ENCODE measurements around the gene ARL15. TPM values are rescaled to one million over a fixed set of nuclear protein-coding genes. Genes with fewer than 3 reads are reported as not detected.

The ARL15 gene
- total RNA-seq, 1 donor from 2014 or later = 29.5 TPM

- ATAC-seq = no peak
- intact Hi-C loops (cut with DNase I) = no loop called here
- no peaks in the 10 kb centered on the region for H3K4me1 ChIP-seq
Observed at GRCh38 chr5:53997736-53998627, 312.4 kb downstream of the ARL15 start.

GRCh38 chr5:53996008-53996407 lies 314.4 kb downstream of the ARL15 start:
- no peaks in the 10 kb centered on the region for H3K36me3 ChIP-seq
- intact Hi-C loops (cut with DNase I) = no loop called here
- TF ChIP-seq, protein P1, sequence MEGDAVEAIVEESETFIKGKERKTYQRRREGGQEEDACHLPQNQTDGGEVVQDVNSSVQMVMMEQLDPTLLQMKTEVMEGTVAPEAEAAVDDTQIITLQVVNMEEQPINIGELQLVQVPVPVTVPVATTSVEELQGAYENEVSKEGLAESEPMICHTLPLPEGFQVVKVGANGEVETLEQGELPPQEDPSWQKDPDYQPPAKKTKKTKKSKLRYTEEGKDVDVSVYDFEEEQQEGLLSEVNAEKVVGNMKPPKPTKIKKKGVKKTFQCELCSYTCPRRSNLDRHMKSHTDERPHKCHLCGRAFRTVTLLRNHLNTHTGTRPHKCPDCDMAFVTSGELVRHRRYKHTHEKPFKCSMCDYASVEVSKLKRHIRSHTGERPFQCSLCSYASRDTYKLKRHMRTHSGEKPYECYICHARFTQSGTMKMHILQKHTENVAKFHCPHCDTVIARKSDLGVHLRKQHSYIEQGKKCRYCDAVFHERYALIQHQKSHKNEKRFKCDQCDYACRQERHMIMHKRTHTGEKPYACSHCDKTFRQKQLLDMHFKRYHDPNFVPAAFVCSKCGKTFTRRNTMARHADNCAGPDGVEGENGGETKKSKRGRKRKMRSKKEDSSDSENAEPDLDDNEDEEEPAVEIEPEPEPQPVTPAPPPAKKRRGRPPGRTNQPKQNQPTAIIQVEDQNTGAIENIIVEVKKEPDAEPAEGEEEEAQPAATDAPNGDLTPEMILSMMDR (IDR thresholded peaks at IDR 0.05) = no peak
- no peaks in the 10 kb centered on the region for H3K4me1 ChIP-seq
- ATAC-seq = no peak
- no peaks in the 10 kb centered on the region for H3K9me3 ChIP-seq
- no peak for DNase-seq
- H3K27ac ChIP-seq = no peak overlapping the region
- H3K4me3 ChIP-seq = no peak overlapping the region
- H3K27me3 ChIP-seq = no peaks in the 10 kb centered on the region

More at GRCh38 chr5:53997736-53998627, 312.4 kb downstream of the ARL15 start:
- no peak overlapping the region for H3K27ac ChIP-seq
- no peak overlapping the region for H3K4me3 ChIP-seq
- H3K36me3 ChIP-seq = no peaks in the 10 kb centered on the region
- DNase-seq = no peak
- H3K9me3 ChIP-seq = no peaks in the 10 kb centered on the region
- H3K27me3 ChIP-seq = no peaks in the 10 kb centered on the region
- TF ChIP-seq, protein P1 (IDR thresholded peaks at IDR 0.05) = no peak

DNA sequence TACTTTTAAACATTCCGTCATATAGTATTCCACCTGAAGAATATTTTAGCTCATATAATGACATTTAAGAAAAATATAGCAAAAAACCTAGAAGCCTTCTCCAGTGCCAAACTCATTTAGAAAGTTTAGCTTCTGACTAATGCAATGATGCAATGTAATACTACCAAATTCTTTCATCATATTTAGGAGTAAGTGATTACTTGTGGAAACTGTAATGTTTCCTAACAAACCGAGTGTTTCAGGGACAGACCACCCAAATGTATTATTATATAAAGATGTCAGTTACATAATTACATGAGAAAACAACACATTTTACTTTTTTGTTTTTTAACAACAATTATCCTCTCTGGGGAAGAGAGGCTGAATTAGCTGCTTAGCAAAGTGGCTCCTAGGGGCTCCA lies 316.2 kb downstream of the ARL15 start:
- intact Hi-C loops (cut with DNase I) = no loop called here
- DNase-seq (no peak), ATAC-seq (no peak)
- no peaks in the 10 kb centered on the region for H3K27me3 ChIP-seq
- no peak overlapping the region for H3K4me3 ChIP-seq
- H3K36me3 ChIP-seq = no peaks in the 10 kb centered on the region
- TF ChIP-seq, protein P1 (IDR thresholded peaks at IDR 0.05) = no peak
- H3K9me3 ChIP-seq = no peaks in the 10 kb centered on the region
- H3K4me1 ChIP-seq = no peaks in the 10 kb centered on the region
- no peak overlapping the region for H3K27ac ChIP-seq

DNA sequence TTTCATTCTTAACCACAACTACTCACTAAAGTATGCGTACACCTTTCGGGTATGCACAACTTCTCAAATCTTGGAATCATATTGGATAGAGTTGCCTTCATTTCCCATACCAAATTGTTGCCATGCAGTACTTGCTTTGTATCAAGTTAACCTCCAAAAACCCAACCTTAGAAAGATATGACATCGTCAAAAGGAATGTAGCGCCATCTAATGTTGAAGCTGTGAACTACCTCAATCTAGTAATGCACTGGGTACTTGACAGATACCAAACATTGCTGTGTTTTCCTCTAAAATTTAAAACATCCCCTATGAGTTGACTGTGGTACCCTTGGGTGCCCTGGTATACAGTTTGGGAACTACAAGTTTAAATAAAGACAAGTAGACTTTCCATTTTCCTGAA lies 318.4 kb downstream of the ARL15 start:
- TF ChIP-seq, protein P1 (IDR thresholded peaks at IDR 0.05) = peak; percentile 36
- Histone ChIP-seq H3K4me3 (no peak overlapping the region), H3K36me3 (no peaks in the 10 kb centered on the region), H3K4me1 (no peaks in the 10 kb centered on the region), H3K27me3 (no peaks in the 10 kb centered on the region), H3K27ac (no peak overlapping the region), H3K9me3 (no peaks in the 10 kb centered on the region)
- intact Hi-C loops (cut with DNase I) = no loop called here
- ATAC-seq = no peak
- no peak for DNase-seq

- intact Hi-C loops (cut with DNase I) = no loop called here
- Histone ChIP-seq H3K4me3 (no peak overlapping the region), H3K27me3 (no peaks in the 10 kb centered on the region), H3K9me3 (no peaks in the 10 kb centered on the region), H3K27ac (no peak overlapping the region), H3K4me1 (no peaks in the 10 kb centered on the region), H3K36me3 (no peaks in the 10 kb centered on the region)
- TF ChIP-seq, protein P1 (IDR thresholded peaks at IDR 0.05) = no peak
- ATAC-seq = no peak
- no peak for DNase-seq
Observed at GRCh38 chr5:53987101-53987500, 323.3 kb downstream of the ARL15 start.
